Stimulated activated naive B cell treated with anti-CD40 and anti-IgM and Interleukin-4, amounts not matched to agents 10 μg/mL and 1 μg/mL and 100 μg/mL, for 72 hours (primary cell): ENCODE measurements around the gene MFSD2A.
"Not testable (repeated sequence)": the region's sequence is repeated elsewhere in the genome, so short reads cannot be mapped to it uniquely, and the experiment has no call there.

Experiments
- ATAC-seq, 2 donors: fragments of 150-1000 bp; cut with Tn5 transposase; replicated peaks; 2 replicates each; pipeline ENCODE4 v1.10.0; 2021; ENCODE audit warnings: moderate library complexity in 1 of 2
- DNase-seq: peaks from one replicate; pipeline ENCODE4 v3.0.0; 2021
- H3K27ac Mint-ChIP-seq: one replicate; pipeline ENCODE4 v1.8.0; 2022; ENCODE audit warnings: mild to moderate bottlenecking, mixed read lengths
- H3K27me3 Mint-ChIP-seq, 2 donors: one replicate each; pipeline ENCODE4 v1.8.0; 2022; ENCODE audit warnings: mixed read lengths in 2 of 2
- H3K36me3 Mint-ChIP-seq, 2 donors: one replicate each; pipeline ENCODE4 v1.8.0; 2022; ENCODE audit warnings: mixed read lengths in 2 of 2, mild to moderate bottlenecking in 1 of 2
- H3K4me1 Mint-ChIP-seq, 2 donors: one replicate each; pipeline ENCODE4 v1.8.0; 2022; ENCODE audit warnings: mixed read lengths in 2 of 2, mild to moderate bottlenecking in 1 of 2
- H3K4me3 Mint-ChIP-seq, 2 donors: one replicate each; pipeline ENCODE4 v1.8.0; 2022; ENCODE audit warnings: mild to moderate bottlenecking in 2 of 2, mixed read lengths in 2 of 2, moderate library complexity in 1 of 2
- H3K9me3 Mint-ChIP-seq, 2 donors: one replicate each; pipeline ENCODE4 v1.8.0; 2022; ENCODE audit warnings: mixed read lengths in 2 of 2, mild to moderate bottlenecking in 1 of 2

MFSD2A gene

GRCh38 chr1:39988618-39989343 is 33.8 kb downstream of the MFSD2A start:
- no peaks in the 10 kb centered on the region for H3K27me3 Mint-ChIP-seq
- DNase-seq (no peak), ATAC-seq (no peak)
- H3K9me3 Mint-ChIP-seq = no peaks in the 10 kb centered on the region
- H3K4me1 Mint-ChIP-seq = peaks cover 6 to 20% of the 10 kb centered on the region in 2 donors
- H3K4me3 Mint-ChIP-seq = no peak overlapping the region
- no peak overlapping the region for H3K27ac Mint-ChIP-seq
- H3K36me3 Mint-ChIP-seq = no peaks in the 10 kb centered on the region

- Mint-ChIP-seq H3K4me3 (no peak overlapping the region), H3K36me3 (no peaks in the 10 kb centered on the region), H3K27ac (peak overlapping the region; percentile 14), H3K4me1 (peaks cover 11 to 25% of the 10 kb centered on the region in 2 donors), H3K9me3 (no peaks in the 10 kb centered on the region), H3K27me3 (no peaks in the 10 kb centered on the region)
- ATAC-seq (no peak), DNase-seq (no peak)
These were observed 35.5 kb downstream of the MFSD2A start for GRCh38 chr1:39990428-39990827.

GRCh38 chr1:39992234-39992633 is 37.3 kb downstream of the MFSD2A start:
- no peak overlapping the region for H3K4me3 Mint-ChIP-seq
- ATAC-seq (no peak), DNase-seq (no peak)
- no peak overlapping the region for H3K27ac Mint-ChIP-seq
- no peaks in the 10 kb centered on the region for H3K9me3 Mint-ChIP-seq
- no peaks in the 10 kb centered on the region for H3K27me3 Mint-ChIP-seq
- H3K36me3 Mint-ChIP-seq = no peaks in the 10 kb centered on the region
- peaks cover 15 to 29% of the 10 kb centered on the region in 2 donors for H3K4me1 Mint-ChIP-seq

- H3K27me3 Mint-ChIP-seq = no peaks in the 10 kb centered on the region
- DNase-seq (no peak), ATAC-seq (no peak)
- H3K4me1 Mint-ChIP-seq = peaks cover 15 to 29% of the 10 kb centered on the region in 2 donors
- no peaks in the 10 kb centered on the region for H3K9me3 Mint-ChIP-seq
- H3K27ac Mint-ChIP-seq = no peak overlapping the region
- H3K36me3 Mint-ChIP-seq = no peaks in the 10 kb centered on the region
- no peak overlapping the region for H3K4me3 Mint-ChIP-seq
These were observed 37.9 kb downstream of the MFSD2A start for GRCh38 chr1:39992888-39993287.

GRCh38 chr1:39995973-39996393 is 41.0 kb downstream of the MFSD2A start:
- no peak overlapping the region for H3K4me3 Mint-ChIP-seq
- no peaks in the 10 kb centered on the region for H3K9me3 Mint-ChIP-seq
- H3K4me1 Mint-ChIP-seq = peaks cover 16 to 28% of the 10 kb centered on the region in 2 donors
- H3K27me3 Mint-ChIP-seq = no peaks in the 10 kb centered on the region
- no peaks in the 10 kb centered on the region for H3K36me3 Mint-ChIP-seq
- no peak overlapping the region for H3K27ac Mint-ChIP-seq
- peak; percentile 13 for DNase-seq
- ATAC-seq = peak; percentile 96 to 97

- Mint-ChIP-seq H3K27ac (no peak overlapping the region), H3K27me3 (no peaks in the 10 kb centered on the region), H3K36me3 (no peaks in the 10 kb centered on the region), H3K4me3 (no peak overlapping the region), H3K4me1 (peaks cover 19 to 33% of the 10 kb centered on the region in 2 donors), H3K9me3 (no peaks in the 10 kb centered on the region)
- no peak for DNase-seq
- ATAC-seq = peak in 1 of 2 donors; percentile 14
These were observed 41.6 kb downstream of the MFSD2A start for GRCh38 chr1:39996396-39997004.

- H3K36me3 Mint-ChIP-seq = no peaks in the 10 kb centered on the region
- no peak for ATAC-seq
- peaks cover 23 to 60% of the 10 kb centered on the region in 2 donors for H3K4me1 Mint-ChIP-seq
- H3K4me3 Mint-ChIP-seq = peak overlapping the region in 1 of 2 donors; percentile 25
- no peaks in the 10 kb centered on the region for H3K27me3 Mint-ChIP-seq
- DNase-seq = no peak
- H3K27ac Mint-ChIP-seq = peak overlapping the region; percentile 73
- peaks cover 0 to 3% of the 10 kb centered on the region in 2 donors for H3K9me3 Mint-ChIP-seq
These were observed 46.5 kb downstream of the MFSD2A start for GRCh38 chr1:40001456-40001855.

- ATAC-seq (peak; percentile 94 to 95), DNase-seq (no peak)
- Mint-ChIP-seq H3K4me1 (peaks cover 20 to 55% of the 10 kb centered on the region in 2 donors), H3K4me3 (peak overlapping the region; percentile 18 to 59), H3K9me3 (peaks cover 0 to 3% of the 10 kb centered on the region in 2 donors), H3K36me3 (no peaks in the 10 kb centered on the region), H3K27me3 (no peaks in the 10 kb centered on the region), H3K27ac (no peak overlapping the region)
These were observed 48.5 kb downstream of the MFSD2A start for GRCh38 chr1:40003156-40004093.

- no peak overlapping the region for H3K4me3 Mint-ChIP-seq
- H3K27ac Mint-ChIP-seq = no peak overlapping the region
- H3K9me3 Mint-ChIP-seq = peaks cover 0 to 3% of the 10 kb centered on the region in 2 donors
- H3K4me1 Mint-ChIP-seq = peaks cover 23 to 55% of the 10 kb centered on the region in 2 donors
- DNase-seq (no peak), ATAC-seq (no peak)
- no peaks in the 10 kb centered on the region for H3K27me3 Mint-ChIP-seq
- no peaks in the 10 kb centered on the region for H3K36me3 Mint-ChIP-seq
These were observed 49.9 kb downstream of the MFSD2A start for GRCh38 chr1:40004857-40005256.

- H3K4me1 Mint-ChIP-seq = peaks cover 14 to 35% of the 10 kb centered on the region in 2 donors
These were observed 52.6 kb downstream of the MFSD2A start for GRCh38 chr1:40007481-40008034.

GRCh38 chr1:40011198-40011597 is 56.3 kb downstream of the MFSD2A start:
- Mint-ChIP-seq H3K4me1 (peaks cover 5 to 13% of the 10 kb centered on the region in 2 donors), H3K36me3 (no peaks in the 10 kb centered on the region), H3K27me3 (no peaks in the 10 kb centered on the region), H3K9me3 (peaks cover 0 to 5% of the 10 kb centered on the region in 2 donors), H3K27ac (no peak overlapping the region), H3K4me3 (no peak overlapping the region)
- ATAC-seq (no peak), DNase-seq (no peak)

More at GRCh38 chr1:40007481-40008034, 52.6 kb downstream of the MFSD2A start:
- not testable (repeated sequence) for H3K9me3 Mint-ChIP-seq, DNase-seq, H3K27me3 Mint-ChIP-seq, H3K4me3 Mint-ChIP-seq, ATAC-seq, H3K36me3 Mint-ChIP-seq, H3K27ac Mint-ChIP-seq

- Mint-ChIP-seq H3K4me1 (peaks cover 6 to 11% of the 10 kb centered on the region in 2 donors), H3K27ac (peak overlapping the region; percentile 25)
These were observed 59.3 kb downstream of the MFSD2A start for GRCh38 chr1:40014253-40014706.

GRCh38 chr1:40014812-40015594 is 60.1 kb downstream of the MFSD2A start:
- no peak overlapping the region for H3K4me3 Mint-ChIP-seq
- H3K4me1 Mint-ChIP-seq = peaks cover 4 to 11% of the 10 kb centered on the region in 2 donors
- H3K9me3 Mint-ChIP-seq = peaks cover 0 to 5% of the 10 kb centered on the region in 2 donors
- no peak overlapping the region for H3K27ac Mint-ChIP-seq
- H3K27me3 Mint-ChIP-seq = no peaks in the 10 kb centered on the region
- ATAC-seq = peak in 1 of 2 donors; percentile 54
- no peaks in the 10 kb centered on the region for H3K36me3 Mint-ChIP-seq
- DNase-seq = no peak

More at GRCh38 chr1:40014253-40014706, 59.3 kb downstream of the MFSD2A start:
- ATAC-seq = peak; percentile 95 to 96
- Mint-ChIP-seq H3K9me3 (peaks cover 0 to 5% of the 10 kb centered on the region in 2 donors), H3K36me3 (no peaks in the 10 kb centered on the region), H3K27me3 (no peaks in the 10 kb centered on the region), H3K4me3 (no peak overlapping the region)
- DNase-seq = no peak
